HG03045 (cell line): ENCODE data around the gene OR5K1.

Experiments
- ATAC-seq: cut with Tn5 transposase; IDR thresholded peaks from one replicate; pipeline ENCODE4 v1.9.1; 2021; ENCODE audit warnings: mild to moderate bottlenecking, moderate library complexity; ENCODE audit not compliant: unreplicated experiment

Gene OR5K1

GRCh38 chr3:98513736-98514135, 50.7 kb downstream of the OR5K1 start:
- ATAC-seq, result no peak

GRCh38 chr3:98514948-98515347, 51.9 kb downstream of the OR5K1 start:
- no peak for ATAC-seq

- ATAC-seq, result no peak
Measured at GRCh38 chr3:98518816-98519215, 55.8 kb downstream of the OR5K1 start.

- ATAC-seq, result no peak
Measured at GRCh38 chr3:98519351-98519750, 56.4 kb downstream of the OR5K1 start.

- peak; percentile 45 for ATAC-seq
Measured at GRCh38 chr3:98521897-98522543, 59.0 kb downstream of the OR5K1 start.
